Suprapubic skin (tissue), 4 donors: ENCODE results near the gene PAX5.

Experiments used
- EP300 ChIP-seq: sonication (generic); formaldehyde crosslinking; IDR thresholded peaks from one replicate; pipeline ENCODE4 v1.6.1; 2017; ENCODE audit warnings: antibody characterized with exemption
- POLR2A ChIP-seq, 2 donors: fragments of 450-650 bp; IDR thresholded peaks; one replicate each; pipeline ENCODE4 v1.6.1; 2017; ENCODE audit warnings: antibody characterized with exemption in 2 of 2, mild to moderate bottlenecking in 2 of 2, moderate library complexity in 2 of 2
- POLR2AphosphoS5 ChIP-seq, 3 donors: sonication (generic); formaldehyde crosslinking; IDR thresholded peaks; one replicate each; pipeline ENCODE4 v1.6.1; 2017; ENCODE audit warnings: antibody characterized with exemption in 3 of 3
- TF ChIP-seq, protein P1 (sequence below), 2 donors: fragments of 200-600 bp in 1 of 2; fragments of 450-650 bp in 1 of 2; sonication (generic) in 1 of 2; IDR thresholded peaks; one replicate each; pipeline ENCODE4 v1.5.1; 2016 to 2019; ENCODE audit warnings: antibody characterized with exemption in 2 of 2, mild to moderate bottlenecking in 1 of 2, moderate library complexity in 1 of 2

DNA sequence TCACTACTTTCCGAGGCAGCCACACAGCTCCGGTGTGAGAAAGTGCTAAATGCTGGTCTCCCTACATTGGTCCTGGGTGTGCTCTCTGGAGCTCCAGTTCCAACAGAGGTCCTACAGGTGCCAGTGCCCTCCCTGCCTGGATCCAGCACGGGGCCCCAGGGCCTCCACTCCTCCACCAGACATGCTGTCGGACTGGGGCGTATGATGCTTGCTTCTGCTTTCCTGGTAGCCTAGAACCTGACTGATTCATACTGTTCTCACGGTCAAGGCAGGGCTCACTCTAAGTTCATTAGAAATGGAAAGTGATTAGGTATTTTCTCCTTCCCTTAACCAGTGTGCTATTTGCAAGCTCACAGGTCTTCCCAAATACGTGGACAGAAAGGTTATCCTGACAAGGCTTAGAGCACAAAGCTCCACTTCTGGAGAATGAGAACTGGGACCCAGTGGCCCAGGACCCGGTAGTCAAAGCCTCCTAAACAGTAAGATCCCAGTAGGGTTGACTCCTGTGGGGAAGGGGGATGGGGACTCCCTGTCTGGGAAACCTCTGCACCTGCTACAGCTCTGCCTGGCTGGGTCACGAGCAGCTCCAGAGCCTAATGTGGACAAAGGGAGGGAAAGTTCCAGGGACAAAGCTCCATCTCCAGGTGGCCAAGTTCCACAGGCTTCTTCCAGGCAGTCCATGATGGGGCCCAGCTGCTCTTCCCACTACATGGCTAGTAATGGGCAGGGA lies 98.1 kb downstream of the PAX5 start:
- TF ChIP-seq, protein P1, sequence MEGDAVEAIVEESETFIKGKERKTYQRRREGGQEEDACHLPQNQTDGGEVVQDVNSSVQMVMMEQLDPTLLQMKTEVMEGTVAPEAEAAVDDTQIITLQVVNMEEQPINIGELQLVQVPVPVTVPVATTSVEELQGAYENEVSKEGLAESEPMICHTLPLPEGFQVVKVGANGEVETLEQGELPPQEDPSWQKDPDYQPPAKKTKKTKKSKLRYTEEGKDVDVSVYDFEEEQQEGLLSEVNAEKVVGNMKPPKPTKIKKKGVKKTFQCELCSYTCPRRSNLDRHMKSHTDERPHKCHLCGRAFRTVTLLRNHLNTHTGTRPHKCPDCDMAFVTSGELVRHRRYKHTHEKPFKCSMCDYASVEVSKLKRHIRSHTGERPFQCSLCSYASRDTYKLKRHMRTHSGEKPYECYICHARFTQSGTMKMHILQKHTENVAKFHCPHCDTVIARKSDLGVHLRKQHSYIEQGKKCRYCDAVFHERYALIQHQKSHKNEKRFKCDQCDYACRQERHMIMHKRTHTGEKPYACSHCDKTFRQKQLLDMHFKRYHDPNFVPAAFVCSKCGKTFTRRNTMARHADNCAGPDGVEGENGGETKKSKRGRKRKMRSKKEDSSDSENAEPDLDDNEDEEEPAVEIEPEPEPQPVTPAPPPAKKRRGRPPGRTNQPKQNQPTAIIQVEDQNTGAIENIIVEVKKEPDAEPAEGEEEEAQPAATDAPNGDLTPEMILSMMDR (IDR thresholded peaks at IDR 0.05): no peak
- no peak for TF ChIP-seq POLR2A (IDR thresholded peaks at IDR 0.05)
- no peak for TF ChIP-seq POLR2AphosphoS5 (IDR thresholded peaks at IDR 0.05)
- no peak for TF ChIP-seq EP300
